ENCODE results near the gene PRSS50.
"Not testable (repeated sequence)": the region's sequence is repeated elsewhere in the genome, so short reads cannot be mapped to it uniquely, and the experiment has no call there.

PRSS50 gene

GRCh38 chr3:46717447-46718231 lies at the start of gene PRSS50:
Gene PRSS50, minus strand, starts transcription at chr3:46717869. Its CDS starts 45 bp downstream, at chr3:46717824.
- TF ChIP-seq ZNF274 (IDR thresholded peaks at IDR 0.05; ENCODE audit: low read depth, low read length) = no peak
- H3K4me3 ChIP-seq (ENCODE audit: low read length) = no peak within 1 kb of the TSS

GRCh38 chr3:46764206-46764605 lies 46.5 kb upstream of the PRSS50 start:
- TF ChIP-seq ZNF274 (IDR thresholded peaks at IDR 0.05; ENCODE audit: low read depth, low read length) = no peak
- no peak overlapping the region for H3K4me3 ChIP-seq (ENCODE audit: low read length)

- no peak for TF ChIP-seq ZNF274 (IDR thresholded peaks at IDR 0.05; ENCODE audit: low read depth, low read length)
- H3K4me3 ChIP-seq (ENCODE audit: low read length) = no peak overlapping the region
Measured at GRCh38 chr3:46763178-46763577, 45.5 kb upstream of the PRSS50 start.

- H3K4me3 ChIP-seq (ENCODE audit: low read length) = no peak overlapping the region
- no peak for TF ChIP-seq ZNF274 (IDR thresholded peaks at IDR 0.05; ENCODE audit: low read depth, low read length)
Measured at GRCh38 chr3:46759239-46760167, 41.8 kb upstream of the PRSS50 start.

GRCh38 chr3:46756642-46757041 lies 39.0 kb upstream of the PRSS50 start:
- no peak for TF ChIP-seq ZNF274 (IDR thresholded peaks at IDR 0.05; ENCODE audit: low read depth, low read length)
- H3K4me3 ChIP-seq (ENCODE audit: low read length) = no peak overlapping the region

GRCh38 chr3:46755646-46756045 lies 38.0 kb upstream of the PRSS50 start:
- TF ChIP-seq ZNF274 (IDR thresholded peaks at IDR 0.05; ENCODE audit: low read depth, low read length) = no peak
- no peak overlapping the region for H3K4me3 ChIP-seq (ENCODE audit: low read length)

GRCh38 chr3:46753127-46753526 lies 35.5 kb upstream of the PRSS50 start:
- H3K4me3 ChIP-seq (ENCODE audit: low read length) = not testable (repeated sequence)

- TF ChIP-seq ZNF274 (IDR thresholded peaks at IDR 0.05; ENCODE audit: low read depth, low read length) = no peak
- H3K4me3 ChIP-seq (ENCODE audit: low read length) = no peak overlapping the region
Measured at GRCh38 chr3:46750555-46751038, 32.9 kb upstream of the PRSS50 start.

- TF ChIP-seq ZNF274 (IDR thresholded peaks at IDR 0.05; ENCODE audit: low read depth, low read length) = no peak
- H3K4me3 ChIP-seq (ENCODE audit: low read length) = no peak overlapping the region
Measured at GRCh38 chr3:46749129-46749528, 31.5 kb upstream of the PRSS50 start.

GRCh38 chr3:46748170-46748569 lies 30.5 kb upstream of the PRSS50 start:
- no peak for TF ChIP-seq ZNF274 (IDR thresholded peaks at IDR 0.05; ENCODE audit: low read depth, low read length)
- no peak overlapping the region for H3K4me3 ChIP-seq (ENCODE audit: low read length)

GRCh38 chr3:46746711-46747110 lies 29.0 kb upstream of the PRSS50 start:
- no peak overlapping the region for H3K4me3 ChIP-seq (ENCODE audit: low read length)
- TF ChIP-seq ZNF274 (IDR thresholded peaks at IDR 0.05; ENCODE audit: low read depth, low read length) = no peak

GRCh38 chr3:46742992-46743585 lies 25.4 kb upstream of the PRSS50 start:
- H3K4me3 ChIP-seq (ENCODE audit: low read length) = no peak overlapping the region
- no peak for TF ChIP-seq ZNF274 (IDR thresholded peaks at IDR 0.05; ENCODE audit: low read depth, low read length)

GRCh38 chr3:46739565-46739964 lies 21.9 kb upstream of the PRSS50 start:
- H3K4me3 ChIP-seq (ENCODE audit: low read length) = not testable (repeated sequence)

- no peak for TF ChIP-seq ZNF274 (IDR thresholded peaks at IDR 0.05; ENCODE audit: low read depth, low read length)
- no peak overlapping the region for H3K4me3 ChIP-seq (ENCODE audit: low read length)
Measured at GRCh38 chr3:46737329-46737731, 19.7 kb upstream of the PRSS50 start.

Data from GM08714 (cell line).